Thyroid gland (tissue), 4 donors: ENCODE results near the gene CYP19A1.

Source experiments
- CTCF ChIP-seq, 6 experiments: fragments of 200-600 bp in 3 of 6; fragments of 450-650 bp in 3 of 6; sonication (generic) in 3 of 6; IDR thresholded peaks; one replicate each; pipeline ENCODE4 v1.5.1; 2016 to 2019; ENCODE audit warnings: antibody characterized with exemption in 6 of 6, mild to moderate bottlenecking in 2 of 6, inconsistent platforms in 1 of 6, moderate library complexity in 1 of 6
- POLR2A ChIP-seq, 2 donors: fragments of 450-650 bp; IDR thresholded peaks; one replicate each; pipeline ENCODE4 v1.6.1; 2017; ENCODE audit warnings: antibody characterized with exemption in 2 of 2, mild to moderate bottlenecking in 2 of 2, moderate library complexity in 1 of 2

GRCh38 chr15:51224428-51224827, 114.0 kb downstream of the CYP19A1 start:
- TF ChIP-seq CTCF (IDR thresholded peaks at IDR 0.05) = no peak
- no peak for TF ChIP-seq POLR2A (IDR thresholded peaks at IDR 0.05)
